HG03108 (cell line): ENCODE results near the gene MOXD1.
"Not testable (repeated sequence)": the region's sequence is repeated elsewhere in the genome, so short reads cannot be mapped to it uniquely, and the experiment has no call there.

ENCODE experiments used
- ATAC-seq: cut with Tn5 transposase; IDR thresholded peaks from one replicate; pipeline ENCODE4 v1.9.1; 2021; ENCODE audit warnings: moderate library complexity; ENCODE audit not compliant: unreplicated experiment

Gene MOXD1

GRCh38 chr6:132357120-132357519 lies 44.2 kb downstream of the MOXD1 start:
- ATAC-seq: no peak

DNA sequence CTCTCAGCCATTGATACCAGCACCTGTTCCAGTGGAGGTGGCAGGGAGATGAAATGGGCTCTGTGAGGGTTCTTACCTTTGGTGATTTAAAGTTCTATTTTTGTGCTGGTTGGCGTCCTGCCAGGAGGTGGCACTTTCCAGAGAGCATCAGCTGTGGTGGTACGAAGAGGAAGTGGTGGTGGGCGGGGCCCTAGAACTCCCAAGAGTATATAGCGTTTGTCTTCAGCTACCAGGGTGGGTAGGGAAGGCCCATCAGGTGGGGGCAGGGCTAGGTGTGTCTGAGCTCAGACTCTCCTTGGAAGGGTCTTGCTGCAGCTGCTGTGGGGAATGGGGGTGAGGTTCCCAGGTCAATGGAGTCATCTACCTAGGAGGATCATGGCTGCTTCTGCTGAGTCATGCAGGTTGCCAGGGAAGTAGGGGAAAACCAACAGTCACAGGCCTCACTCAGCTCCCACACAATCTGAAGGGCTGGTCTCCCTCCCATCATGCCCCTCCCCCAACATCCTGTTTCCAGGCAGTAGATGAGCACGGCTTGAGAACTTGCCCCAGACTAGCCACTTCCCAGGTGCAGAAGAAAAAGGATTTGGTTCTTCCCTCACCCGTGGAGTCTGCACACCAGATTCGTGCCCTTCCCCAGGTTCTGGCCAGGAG lies 46.6 kb downstream of the MOXD1 start:
- no peak for ATAC-seq

GRCh38 chr6:132351986-132352385 lies 49.3 kb downstream of the MOXD1 start:
- ATAC-seq: not testable (repeated sequence)

- ATAC-seq: no peak
Measured at GRCh38 chr6:132348231-132348630, 53.0 kb downstream of the MOXD1 start.

DNA sequence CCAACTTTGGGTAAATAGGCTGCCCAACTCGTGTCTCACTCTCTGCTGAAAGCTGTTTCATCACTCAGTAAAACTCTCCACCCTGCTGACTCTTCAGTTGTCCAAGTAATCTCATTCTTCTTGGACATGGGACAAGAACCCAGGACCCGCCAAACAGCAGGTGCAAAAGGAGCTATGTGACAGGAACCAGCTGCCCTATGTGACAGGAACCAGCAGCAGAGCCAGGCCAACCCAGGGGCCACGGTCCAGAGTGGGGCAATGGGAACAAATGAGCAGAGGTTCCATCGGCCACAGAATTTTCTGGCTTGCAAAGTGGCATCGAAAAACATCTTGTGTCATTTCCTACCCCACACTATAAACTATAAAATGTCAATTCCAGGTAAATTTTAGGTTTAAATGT lies 56.5 kb downstream of the MOXD1 start:
- ATAC-seq: no peak

DNA sequence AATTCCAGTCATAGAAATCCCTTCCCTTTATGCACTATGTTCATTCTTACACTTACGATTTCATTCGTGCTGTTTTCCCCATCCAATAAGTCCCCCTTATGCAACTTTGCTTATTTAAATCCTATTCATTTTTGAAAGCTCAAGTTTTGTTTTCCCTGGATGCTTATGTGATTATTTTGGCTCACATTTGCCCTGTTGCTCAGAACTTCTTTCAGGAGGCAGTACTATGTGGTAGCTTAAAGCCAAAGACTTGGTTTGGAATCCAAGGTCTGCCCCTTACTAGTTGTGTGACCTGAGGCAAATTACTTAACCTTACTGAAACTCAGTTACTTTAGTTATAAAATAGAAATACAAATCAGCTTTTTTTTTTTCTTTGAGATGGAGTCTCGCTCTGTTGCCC lies 59.6 kb downstream of the MOXD1 start:
- no peak for ATAC-seq

DNA sequence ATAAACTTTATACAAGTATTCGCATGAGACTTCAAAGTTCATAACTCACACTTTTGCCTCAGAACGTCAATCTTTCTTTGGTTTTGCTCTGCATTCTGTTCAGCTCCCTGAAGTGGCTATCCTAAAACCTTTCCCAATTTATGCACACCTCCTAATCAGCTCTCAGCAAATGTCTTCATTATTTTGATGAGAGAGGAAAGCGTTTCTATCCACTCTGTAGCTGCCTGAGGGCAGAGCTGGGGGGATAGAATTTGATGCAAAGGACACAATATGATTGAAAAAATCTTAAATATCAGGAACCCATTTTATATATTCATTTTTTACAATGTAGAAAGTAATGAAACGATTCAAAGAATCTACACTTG lies 66.8 kb downstream of the MOXD1 start:
- ATAC-seq: no peak

DNA sequence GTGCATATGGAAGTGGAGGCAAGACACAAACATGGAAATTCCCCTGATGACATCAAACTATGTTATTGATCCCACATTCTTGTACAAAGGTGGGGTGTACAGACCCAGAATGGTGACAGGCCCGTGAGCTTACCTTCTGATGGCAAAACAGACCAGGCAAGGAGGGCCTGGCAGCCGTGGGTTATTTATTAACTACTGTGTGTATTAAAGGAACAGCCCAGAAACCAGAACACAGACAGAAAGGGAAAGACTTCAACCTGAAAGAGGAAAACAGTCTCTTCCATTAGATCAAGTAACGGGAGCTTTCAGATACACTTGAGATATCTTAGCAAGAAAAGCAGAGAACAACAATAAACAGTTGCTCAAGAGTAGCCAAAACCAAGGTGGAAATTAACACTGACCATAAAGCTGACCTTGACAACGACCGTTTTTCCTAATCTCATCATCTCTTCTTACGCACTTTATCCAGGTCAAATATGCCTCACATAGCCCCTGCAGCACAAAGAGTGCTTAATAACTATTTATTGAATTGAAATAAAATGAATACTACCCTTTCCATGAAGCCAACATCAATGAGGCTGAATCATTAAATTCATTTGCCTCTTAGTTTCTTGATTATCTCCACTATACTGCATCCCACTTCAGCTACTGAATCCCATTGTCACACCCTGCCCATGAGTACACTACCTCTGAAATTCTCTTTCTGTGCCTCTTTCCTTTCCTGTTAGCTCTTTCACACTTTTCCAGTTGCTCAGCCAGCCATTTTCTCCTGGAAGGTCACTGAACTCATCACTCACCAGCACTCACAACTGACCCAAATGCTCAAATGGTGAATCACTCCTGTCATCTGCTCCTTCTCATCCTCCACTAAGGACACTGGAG lies 67.4 kb downstream of the MOXD1 start:
- no peak for ATAC-seq

GRCh38 chr6:132330759-132331158 lies 70.5 kb downstream of the MOXD1 start:
- ATAC-seq: no peak

DNA sequence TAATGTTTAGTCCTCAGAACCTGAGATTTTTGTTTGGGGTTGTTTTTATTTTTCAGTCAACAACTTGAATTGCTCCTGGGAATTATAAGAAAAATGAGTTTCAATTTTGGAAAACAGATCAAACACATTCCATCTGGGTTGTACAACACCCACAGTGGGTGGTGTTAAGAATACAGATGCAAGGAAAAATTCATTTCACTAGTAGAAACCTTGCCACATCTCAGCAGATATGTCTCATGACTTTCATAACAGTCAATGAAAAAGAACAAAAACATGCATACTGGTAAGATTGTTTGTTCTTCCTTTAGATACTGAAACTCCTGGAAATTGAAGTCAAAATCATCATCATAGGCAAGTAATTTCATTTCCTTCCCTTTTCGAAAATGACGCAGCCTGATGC lies 78.9 kb downstream of the MOXD1 start:
- ATAC-seq: no peak

- no peak for ATAC-seq
Measured at GRCh38 chr6:132320007-132320406, 81.3 kb downstream of the MOXD1 start.

GRCh38 chr6:132316970-132317369 lies 84.3 kb downstream of the MOXD1 start:
- no peak for ATAC-seq

- no peak for ATAC-seq
Measured at GRCh38 chr6:132314432-132314831, 86.8 kb downstream of the MOXD1 start.

DNA sequence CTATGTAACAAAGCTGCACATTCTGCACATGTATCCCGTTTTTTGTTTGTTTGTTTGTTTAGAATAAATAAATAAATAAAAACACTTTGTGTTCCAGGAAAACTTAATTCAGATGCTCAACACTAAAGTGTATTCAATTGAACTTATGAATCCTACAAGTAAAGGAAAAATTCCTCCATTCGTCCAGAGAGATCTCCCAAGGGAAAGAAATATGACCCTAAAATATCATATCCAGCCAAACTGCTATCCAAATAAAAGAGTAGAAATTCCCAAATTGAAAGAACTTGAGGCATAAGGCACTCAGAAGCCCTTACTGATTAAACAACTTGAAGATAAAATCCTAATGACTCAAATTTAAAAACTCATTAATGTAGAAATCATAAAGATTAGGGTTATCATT lies 90.4 kb downstream of the MOXD1 start:
- ATAC-seq: no peak

- not testable (repeated sequence) for ATAC-seq
Measured at GRCh38 chr6:132310151-132310550, 91.1 kb downstream of the MOXD1 start.

DNA sequence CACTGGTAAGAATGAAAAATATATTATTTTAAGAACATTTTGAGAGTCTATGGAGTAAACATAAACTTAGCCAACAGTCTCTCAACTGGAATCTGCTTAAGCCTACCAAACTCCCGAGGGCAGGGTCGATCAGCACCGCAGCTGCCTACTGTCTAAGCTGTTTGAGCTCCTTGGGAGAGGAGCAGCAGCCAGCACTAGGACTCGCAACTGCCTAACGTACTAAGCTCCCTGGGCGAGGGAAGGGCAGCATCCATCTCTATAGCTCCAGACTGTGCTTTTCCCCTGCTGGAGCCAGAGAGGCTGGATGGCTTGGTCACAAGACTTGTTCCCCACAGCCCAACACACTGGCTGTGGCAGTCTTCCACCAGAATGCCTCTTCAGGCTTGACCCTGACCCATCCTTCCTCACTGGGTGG lies 96.4 kb downstream of the MOXD1 start:
- no peak for ATAC-seq

GRCh38 chr6:132300323-132300949 lies 100.8 kb downstream of the MOXD1 start:
- ATAC-seq: no peak

DNA sequence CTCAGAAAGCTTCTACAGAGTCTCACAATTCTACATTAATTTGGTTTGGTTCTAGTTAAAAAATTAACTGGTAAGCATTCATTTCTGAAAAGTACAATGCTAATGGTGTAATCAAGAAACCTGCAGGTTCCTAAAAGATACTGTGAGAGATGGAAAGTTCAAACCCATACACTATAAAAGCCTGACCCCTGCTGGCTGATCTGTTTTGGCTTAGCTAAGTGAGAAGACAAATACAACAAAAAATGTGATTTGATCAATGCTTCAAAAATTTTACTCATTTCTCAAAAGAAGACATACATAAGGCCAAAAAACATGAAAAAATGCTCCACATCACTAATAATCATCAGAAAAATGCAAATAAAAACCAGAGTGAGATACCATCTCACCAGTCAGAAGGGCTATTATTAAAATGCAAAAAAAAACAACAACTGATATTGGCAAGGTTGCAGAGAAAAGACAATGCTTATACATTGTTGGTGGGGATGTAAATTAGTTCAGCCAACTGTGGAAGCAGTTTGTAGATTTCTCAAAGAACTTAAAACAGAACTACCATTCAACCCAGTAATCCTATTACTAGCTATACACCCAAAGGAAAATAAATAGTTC lies 102.8 kb downstream of the MOXD1 start:
- no peak for ATAC-seq

- ATAC-seq: no peak
Measured at GRCh38 chr6:132289756-132290155, 111.5 kb downstream of the MOXD1 start.

DNA sequence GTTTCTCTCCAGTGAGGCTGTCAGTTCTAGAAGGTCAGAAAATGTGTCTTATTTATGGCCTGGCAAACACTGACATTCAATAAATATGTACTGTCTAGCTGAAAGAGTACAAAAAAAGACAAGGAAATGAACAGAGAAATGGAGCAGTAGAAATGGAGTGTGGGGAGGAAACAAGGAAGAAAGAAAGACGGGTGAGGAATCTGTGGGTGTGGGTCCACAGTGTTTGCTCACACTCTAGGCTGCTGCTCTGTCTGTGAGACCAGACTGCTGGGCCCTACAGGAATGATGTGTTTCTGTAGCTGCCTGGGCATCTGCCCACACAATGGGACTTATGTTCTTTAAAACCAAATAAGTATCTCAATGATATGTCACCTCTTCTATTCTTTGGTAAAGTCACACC lies 114.2 kb downstream of the MOXD1 start:
- ATAC-seq: no peak

DNA sequence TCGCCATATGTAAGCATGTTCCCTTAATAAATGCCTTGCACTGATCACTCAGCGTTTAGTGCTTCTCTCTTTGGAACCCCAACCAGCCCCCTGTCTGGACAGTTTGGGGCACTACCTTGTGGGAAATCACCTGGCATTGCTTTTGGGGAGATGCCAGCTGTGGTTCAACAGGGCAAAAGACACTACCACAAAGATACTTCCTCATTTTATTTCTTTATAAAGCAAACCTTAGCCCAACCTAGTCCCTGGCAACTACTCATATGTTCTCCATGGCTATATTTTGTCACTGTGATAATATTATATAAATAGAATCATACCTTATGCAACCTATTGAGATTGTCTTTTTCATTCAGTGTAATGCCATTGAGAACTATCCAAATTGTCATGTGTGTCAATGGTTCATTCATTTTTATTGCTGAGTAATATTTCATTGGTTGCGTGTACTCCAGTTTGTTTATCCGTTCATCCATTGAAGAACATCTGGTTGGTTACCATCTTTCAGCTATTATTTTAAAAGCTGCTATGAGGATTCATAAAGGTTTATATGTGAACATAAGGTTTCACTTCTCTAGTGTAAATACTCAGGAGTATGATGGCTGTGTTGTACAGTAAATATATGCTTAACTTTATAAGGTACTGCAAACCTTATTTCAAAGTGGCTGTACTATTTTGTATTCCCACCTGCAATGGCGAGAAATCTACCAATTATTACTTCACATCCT lies 114.8 kb downstream of the MOXD1 start:
- ATAC-seq: no peak
